GM18507 (cell line): ENCODE data around the gene POLK.

Experiments used
- DNase-seq: peaks from one replicate; pipeline ENCODE4 v3.0.0; 2011; ENCODE audit warnings: low read depth; ENCODE audit not compliant: insufficient read length; ENCODE audit errors: extremely low spot score
- FAIRE-seq: peaks from 2 replicates; lab custom pipeline; 2011; peaks lifted over from hg19 to GRCh38; lab: Jason Lieb, UNC

POLK gene

DNA sequence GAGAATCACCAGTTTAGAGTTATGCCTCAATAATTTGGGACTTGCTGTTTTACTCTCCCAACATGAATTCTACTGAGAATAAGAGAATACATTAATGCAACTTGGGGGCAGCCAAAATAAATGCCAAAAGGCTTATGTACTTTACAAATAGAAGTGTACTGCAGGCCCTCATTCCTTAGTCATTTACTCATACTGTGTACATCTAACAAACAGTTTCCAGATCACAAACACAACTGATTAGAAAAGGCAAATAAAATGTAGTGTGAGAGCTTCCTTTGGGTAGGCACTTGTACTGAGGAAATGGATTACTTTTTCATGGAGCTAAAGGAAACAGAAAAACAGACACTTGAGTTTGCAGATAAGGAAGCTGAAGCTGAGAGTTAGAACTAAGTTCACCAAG is 112.2 kb downstream of the POLK start:
- FAIRE-seq, result no peak

DNA sequence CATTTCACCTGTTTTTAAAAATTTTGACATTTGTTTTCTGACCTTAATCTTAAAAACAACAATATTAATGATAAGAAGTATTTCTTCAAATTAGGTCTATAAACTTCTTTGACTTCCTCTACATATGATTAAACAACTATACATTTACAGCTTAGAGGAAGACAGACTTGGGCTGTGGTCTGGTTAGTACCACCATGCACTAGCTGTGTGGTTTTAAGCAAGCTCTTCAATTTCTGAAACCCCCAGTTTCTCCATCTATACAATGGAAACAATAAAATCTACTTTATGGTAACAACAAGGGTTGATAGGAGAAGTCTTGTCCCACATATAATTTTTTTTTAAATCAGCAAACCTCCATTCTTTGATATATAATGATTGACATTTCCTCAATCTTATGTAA is 115.3 kb downstream of the POLK start:
- DNase-seq, result no peak

More for the DNA sequence above, 112.2 kb downstream of the POLK start:
- no peak for DNase-seq

DNA sequence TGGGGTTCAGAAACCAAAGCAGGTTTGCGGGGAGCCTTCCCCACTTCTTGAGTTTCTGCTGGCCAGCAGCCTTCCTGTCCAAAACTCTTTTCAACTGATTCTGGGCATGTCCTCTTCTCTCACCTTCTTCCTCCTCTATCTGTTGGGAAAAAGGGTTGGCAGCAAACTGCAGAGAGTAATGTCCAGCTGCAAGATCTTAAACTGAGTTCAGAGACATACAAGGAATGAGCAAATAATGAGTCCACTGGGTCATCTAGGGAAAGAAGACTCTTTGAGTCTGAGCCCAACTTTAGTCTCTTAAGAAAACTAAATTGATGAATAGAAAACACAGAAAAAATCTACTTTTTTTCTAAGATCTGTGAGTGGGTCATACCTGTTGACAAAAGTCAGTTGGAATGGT is 116.1 kb downstream of the POLK start:
- FAIRE-seq (no peak), DNase-seq (no peak)

More for the DNA sequence above, 115.3 kb downstream of the POLK start:
- no peak for FAIRE-seq

DNA sequence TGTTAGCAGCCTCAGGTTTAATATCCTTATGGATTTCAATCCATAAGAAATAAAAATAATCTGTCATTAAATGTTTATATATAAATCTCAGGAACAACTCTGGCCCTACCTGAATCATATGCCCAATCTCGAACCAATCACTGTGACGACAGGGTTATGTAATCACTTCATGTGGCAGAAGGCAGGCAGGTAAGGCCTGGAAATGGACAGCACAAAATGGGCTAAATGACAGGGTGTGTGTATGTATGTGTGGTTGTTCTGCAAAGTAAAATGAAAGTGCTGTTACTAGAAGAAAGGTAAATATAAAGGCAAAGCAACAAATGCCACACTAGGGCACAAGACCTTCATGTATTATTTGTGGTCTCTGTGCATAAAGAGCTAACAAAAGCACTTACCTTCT is 119.2 kb downstream of the POLK start:
- DNase-seq, result no peak
- FAIRE-seq, result no peak

DNA sequence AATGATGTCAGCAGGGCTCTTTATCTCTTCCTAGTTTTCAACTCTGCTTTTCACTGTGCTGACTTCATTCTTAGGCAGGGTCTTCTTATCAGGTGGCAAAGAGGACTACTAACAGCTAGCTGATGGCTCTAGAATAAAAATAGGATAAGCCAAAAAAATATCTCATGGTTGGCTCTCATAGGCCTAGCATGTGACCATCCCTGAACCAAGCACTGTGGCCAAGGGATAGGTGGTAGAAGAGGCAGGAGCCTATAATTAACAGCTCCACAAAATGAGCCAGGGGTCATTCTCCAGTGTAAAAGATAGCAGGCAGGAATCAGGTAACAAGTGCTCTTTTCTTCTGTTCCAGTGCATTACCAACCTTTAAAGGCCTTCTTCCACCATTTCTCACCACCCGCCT is 120.6 kb downstream of the POLK start:
- FAIRE-seq (no peak), DNase-seq (no peak)

DNA sequence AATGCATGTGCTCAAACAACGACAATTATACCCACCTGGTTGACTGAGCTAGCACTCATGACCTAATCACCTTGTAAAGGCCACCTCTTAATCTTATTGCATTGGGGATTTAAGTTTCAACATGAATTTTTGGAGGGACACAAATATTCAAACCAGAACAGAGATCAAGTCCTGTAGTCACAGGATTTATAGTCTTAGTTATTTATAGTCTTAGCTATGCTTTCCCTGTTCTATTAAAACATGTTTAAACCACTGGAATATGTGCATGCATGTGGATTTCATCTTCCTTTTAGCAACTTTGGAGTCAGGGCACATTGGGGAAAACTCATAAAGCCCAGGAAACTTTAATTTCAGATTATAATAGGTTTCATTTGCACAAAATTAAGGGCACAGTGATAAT is 126.3 kb downstream of the POLK start:
- FAIRE-seq (no peak), DNase-seq (no peak)

DNA sequence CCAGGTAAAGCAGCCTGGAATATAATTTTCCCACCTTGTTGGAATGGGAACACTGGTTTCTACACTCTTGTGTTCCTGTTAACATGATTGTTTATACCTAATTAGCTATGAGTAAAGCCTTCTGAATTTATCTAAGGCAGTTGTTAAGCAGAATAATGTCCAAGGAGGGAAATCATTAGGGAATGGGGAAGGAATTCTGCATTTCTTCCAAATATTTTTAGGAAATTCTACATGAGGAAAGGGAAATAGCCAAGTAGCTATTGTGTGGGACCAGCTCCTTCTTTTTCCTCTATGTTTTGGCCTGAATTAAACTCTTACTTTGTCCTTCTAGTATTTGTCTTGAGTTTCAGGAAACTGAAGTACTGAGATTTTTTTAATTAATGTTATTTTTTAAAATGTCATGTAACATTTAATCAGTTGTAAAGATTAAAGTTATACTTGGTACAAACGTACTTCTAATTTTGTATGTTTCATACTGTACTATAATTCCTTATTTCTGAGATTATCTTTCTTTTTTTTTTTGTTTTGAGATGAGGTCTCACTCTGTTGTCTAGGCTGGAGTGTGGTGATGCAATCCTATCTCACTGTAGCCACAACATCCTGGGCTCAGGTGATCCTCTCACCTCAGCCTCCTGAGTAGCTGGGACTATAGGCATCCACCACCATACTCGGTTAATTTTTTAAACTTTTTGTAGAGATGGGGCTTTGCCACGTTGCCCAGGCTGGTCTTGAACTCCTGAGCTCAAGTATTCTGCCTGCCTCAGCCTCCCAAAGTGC is 128.0 kb downstream of the POLK start:
- DNase-seq, result no peak
- no peak for FAIRE-seq

DNA sequence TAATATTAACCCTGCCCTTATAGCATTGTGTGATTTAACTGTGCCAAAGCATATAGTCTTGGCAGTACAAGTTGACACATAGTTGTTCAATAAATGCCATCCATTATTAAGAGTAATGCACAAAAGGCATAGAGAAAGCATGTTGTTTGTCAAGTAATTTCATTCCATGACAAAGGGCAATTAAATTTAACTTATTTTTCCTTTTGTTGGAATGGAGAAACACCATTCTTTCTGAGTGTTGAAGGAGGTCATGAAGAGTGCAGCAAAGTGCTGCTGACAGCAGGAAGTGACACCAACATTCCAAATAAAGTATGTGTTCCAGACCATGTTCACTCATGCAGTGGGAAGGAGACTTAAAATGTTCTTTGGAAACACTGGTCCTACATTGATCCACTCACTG is 128.7 kb downstream of the POLK start:
- no peak for FAIRE-seq
- DNase-seq, result no peak

DNA sequence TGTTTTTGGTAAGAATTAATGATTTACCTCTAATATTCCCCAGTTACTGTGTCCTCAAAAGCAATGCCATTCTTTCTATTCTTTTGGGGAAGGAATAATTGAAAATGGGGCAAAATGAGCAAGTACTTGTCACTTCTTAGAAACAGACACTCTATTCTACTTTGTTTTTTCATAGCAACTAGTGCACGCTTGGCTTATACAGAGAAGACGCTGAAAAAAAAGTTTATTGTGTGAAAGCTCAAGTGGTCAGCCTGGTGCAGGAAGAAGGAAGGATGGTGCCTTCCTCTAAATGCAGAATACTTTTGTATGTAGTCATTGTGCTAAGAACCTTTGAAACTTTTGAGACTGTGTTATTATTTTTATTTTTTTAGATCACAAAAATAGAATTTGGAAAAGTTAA is 129.1 kb downstream of the POLK start:
- DNase-seq (no peak), FAIRE-seq (no peak)

DNA sequence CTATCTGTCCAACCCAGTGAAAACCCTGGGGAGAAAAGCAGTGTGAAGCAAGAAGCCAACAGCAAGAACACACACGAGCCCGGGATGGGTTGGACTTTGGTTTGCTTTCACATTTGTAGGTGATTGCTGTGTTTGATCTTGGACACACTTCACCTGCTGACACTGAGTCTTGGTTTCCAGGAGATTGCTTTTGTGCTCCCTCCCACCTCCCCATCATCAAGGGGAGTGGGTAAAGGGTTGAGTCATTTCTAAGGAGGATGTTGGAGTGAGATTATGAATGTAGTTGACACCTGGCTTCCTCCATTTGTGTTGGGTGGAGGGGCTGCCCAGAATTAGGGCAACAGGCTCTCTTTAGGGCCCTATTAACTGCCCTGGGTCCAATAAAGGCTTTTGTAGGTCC is 137.0 kb downstream of the POLK start:
- no peak for FAIRE-seq
- no peak for DNase-seq
